Caco-2 (cell line): ENCODE data around the gene NDST1. TPM values are rescaled to one million over a fixed set of nuclear protein-coding genes. Genes with fewer than 3 reads are reported as not detected.

Source experiments
- BruUV-seq: library from RNA; stranded (reverse); fragments of 400-500 nt; replicated peaks from 2 replicates; lab custom pipeline; 2021; lab: Mats Ljungman, UMichigan
- CTCF ChIA-PET: fragments of 300-600 bp; sonication (Branson Sonifier 250); formaldehyde crosslinking; loops from one replicate; lab custom pipeline; 2022; ENCODE audit warnings: antibody characterized with exemption; lab: Charles Lee
- POLR2A ChIA-PET: fragments of 300-600 bp; sonication (Branson Sonifier 250); formaldehyde crosslinking; loops from one replicate; lab custom pipeline; 2022; ENCODE audit warnings: antibody characterized with exemption; lab: Charles Lee
- DNase-seq, 2 experiments: peaks; one replicate each; pipeline versions ENCODE4 v3.0.0 to v3.0.0-alpha.2; 2020 to 2022
- H3K27me3 ChIP-seq: replicated peaks from 2 replicates; pipeline ENCODE4 v1.6.0; 2011; ENCODE audit warnings: low read length; ENCODE audit not compliant: control insufficient read depth, insufficient read depth
- H3K36me3 ChIP-seq: 2 replicates; pipeline ENCODE4 v1.5.1; 2011; ENCODE audit warnings: low read length; ENCODE audit not compliant: control insufficient read depth, insufficient read depth
- H3K4me1 ChIP-seq: fragments of 250-450 bp; sonication (Bioruptor Pico); 2 replicates; pipeline ENCODE4 v1.5.1; 2020; ENCODE audit warnings: mild to moderate bottlenecking
- H3K4me3 ChIP-seq: 2 replicates; pipeline ENCODE4 v1.5.1; 2011; ENCODE audit warnings: low read depth, mild to moderate bottlenecking, control low read depth, low read length
- H3K9me3 ChIP-seq: fragments of 250-450 bp; sonication (Bioruptor Pico); 2 replicates; pipeline ENCODE4 v1.5.1; 2020; ENCODE audit warnings: mild to moderate bottlenecking, moderate library complexity
- H3K27ac Mint-ChIP-seq: one replicate; pipeline ENCODE4 v1.8.0; 2022; ENCODE audit warnings: mixed read lengths; ENCODE audit not compliant: unreplicated experiment
- H3K27me3 Mint-ChIP-seq: one replicate; pipeline ENCODE4 v1.8.0; 2022; ENCODE audit warnings: mixed read lengths; ENCODE audit not compliant: insufficient read depth, unreplicated experiment
- H3K36me3 Mint-ChIP-seq: one replicate; pipeline ENCODE4 v1.8.0; 2022; ENCODE audit warnings: mild to moderate bottlenecking, mixed read lengths; ENCODE audit not compliant: insufficient read depth, unreplicated experiment
- H3K4me1 Mint-ChIP-seq: one replicate; pipeline ENCODE4 v1.8.0; 2022; ENCODE audit warnings: low read depth, mixed read lengths; ENCODE audit not compliant: unreplicated experiment
- H3K4me3 Mint-ChIP-seq: one replicate; pipeline ENCODE4 v1.8.0; 2022; ENCODE audit warnings: mild to moderate bottlenecking, moderate library complexity, mixed read lengths; ENCODE audit not compliant: unreplicated experiment
- H3K9me3 Mint-ChIP-seq: one replicate; pipeline ENCODE4 v1.8.0; 2022; ENCODE audit warnings: mixed read lengths; ENCODE audit not compliant: unreplicated experiment
- intact Hi-C: fragments of 100-400 bp; cut with micrococcal nuclease; formaldehyde crosslinking; loops from one replicate; pipeline ENCODE4 v1.10.0; 2022; ENCODE audit not compliant: unreplicated experiment
- total RNA-seq: library from RNA; stranded (reverse); gene quantifications from 2 replicates; pipeline ENCODE4 v1.2.3, GENCODE V29; 2022
- TF ChIP-seq, protein P1 (sequence below), 2 experiments: fragments of 200-600 bp in 1 of 2; IDR thresholded peaks; 1 replicate in 1 of 2; 2 replicates in 1 of 2; pipeline versions ENCODE4 v1.5.1 to v1.8.0; 2011 to 2022; ENCODE audit warnings: antibody characterized with exemption in 1 of 2, control low read depth in 1 of 2, inconsistent platforms in 1 of 2, low read depth in 1 of 2, low read length in 1 of 2, mild to moderate bottlenecking in 1 of 2, moderate library complexity in 1 of 2; ENCODE audit not compliant: insufficient read depth in 1 of 2, severe bottlenecking in 1 of 2, unreplicated experiment in 1 of 2

NDST1 gene
- total RNA-seq, 1 experiment from 2014 or later = 110 TPM

DNA sequence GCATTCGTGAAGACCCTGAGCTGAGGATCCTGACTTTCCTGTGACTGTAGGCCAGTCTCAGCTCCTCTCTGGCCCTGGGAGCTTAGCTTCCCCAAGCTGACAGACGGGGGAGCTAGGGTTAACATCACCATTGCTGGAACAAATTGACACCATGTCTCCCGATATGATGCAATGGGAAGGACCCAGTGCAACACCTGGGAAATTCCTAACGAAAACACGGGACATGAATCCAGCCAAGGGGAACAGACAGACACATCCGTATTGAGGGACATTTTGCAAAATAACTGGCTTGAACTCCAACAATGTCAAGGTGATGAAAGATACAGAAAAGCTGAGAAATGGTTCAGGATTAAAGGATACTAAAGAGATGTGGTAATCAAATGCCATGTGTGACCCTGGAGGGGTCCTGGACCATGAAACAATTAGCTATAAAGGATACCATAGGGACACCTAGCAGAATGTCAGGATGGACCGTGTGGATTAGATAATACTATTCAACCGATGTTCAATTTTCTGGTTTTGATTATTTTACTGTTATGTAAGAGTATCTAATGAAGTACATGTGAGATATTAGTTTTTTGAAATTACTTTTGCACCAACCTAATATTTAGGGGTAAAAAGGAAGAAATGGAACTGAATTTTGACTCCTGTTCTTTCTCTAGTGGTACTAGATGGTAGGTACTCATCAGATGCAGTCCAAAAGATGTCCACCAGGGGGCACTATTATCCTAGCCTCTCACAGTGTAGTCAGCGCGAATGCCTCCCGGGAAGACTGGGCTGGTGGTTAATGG, 52.7 kb downstream of the NDST1 start:
- Histone ChIP-seq H3K36me3 (no peaks in the 10 kb centered on the region; the same call in 1 of the 2 replicates), H3K4me3 (no peak overlapping the region), H3K9me3 (no peaks in the 10 kb centered on the region), H3K27me3 (no peaks in the 10 kb centered on the region), H3K4me1 (peaks cover 21% of the 10 kb centered on the region)
- Mint-ChIP-seq H3K27ac (peak overlapping the region; percentile 78), H3K4me3 (peak overlapping the region; percentile 53), H3K4me1 (peaks cover 25% of the 10 kb centered on the region), H3K36me3 (peaks cover 43% of the 10 kb centered on the region), H3K27me3 (no peaks in the 10 kb centered on the region), H3K9me3 (no peaks in the 10 kb centered on the region)
- TSS peak; percentile 12 for BruUV-seq
- POLR2A ChIA-PET = interaction anchor here (1.1 to 1.5 kb wide), 2 partner anchors 16 to 140 kb away, joined by 3 to 7 read pairs; partner anchors contain the start of gene RBM22
- CTCF ChIA-PET = interaction anchor here (0.7 to 4.3 kb wide), 16 partner anchors 16 to 286 kb away, joined by 3 to 56 read pairs (median 5); partner anchors contain the start of genes IRGM, MYOZ3, RBM22 and RPS14
- intact Hi-C loops = loop anchor here (1.0 to 2.0 kb wide), 9 partner anchors 34 to 287 kb away; no protein-coding TSS in a partner anchor
- TF ChIP-seq, protein P1, sequence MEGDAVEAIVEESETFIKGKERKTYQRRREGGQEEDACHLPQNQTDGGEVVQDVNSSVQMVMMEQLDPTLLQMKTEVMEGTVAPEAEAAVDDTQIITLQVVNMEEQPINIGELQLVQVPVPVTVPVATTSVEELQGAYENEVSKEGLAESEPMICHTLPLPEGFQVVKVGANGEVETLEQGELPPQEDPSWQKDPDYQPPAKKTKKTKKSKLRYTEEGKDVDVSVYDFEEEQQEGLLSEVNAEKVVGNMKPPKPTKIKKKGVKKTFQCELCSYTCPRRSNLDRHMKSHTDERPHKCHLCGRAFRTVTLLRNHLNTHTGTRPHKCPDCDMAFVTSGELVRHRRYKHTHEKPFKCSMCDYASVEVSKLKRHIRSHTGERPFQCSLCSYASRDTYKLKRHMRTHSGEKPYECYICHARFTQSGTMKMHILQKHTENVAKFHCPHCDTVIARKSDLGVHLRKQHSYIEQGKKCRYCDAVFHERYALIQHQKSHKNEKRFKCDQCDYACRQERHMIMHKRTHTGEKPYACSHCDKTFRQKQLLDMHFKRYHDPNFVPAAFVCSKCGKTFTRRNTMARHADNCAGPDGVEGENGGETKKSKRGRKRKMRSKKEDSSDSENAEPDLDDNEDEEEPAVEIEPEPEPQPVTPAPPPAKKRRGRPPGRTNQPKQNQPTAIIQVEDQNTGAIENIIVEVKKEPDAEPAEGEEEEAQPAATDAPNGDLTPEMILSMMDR (IDR thresholded peaks at IDR 0.05; ENCODE audit: insufficient read depth in 1 of 2, low read depth in 1 of 2, low read length in 1 of 2, severe bottlenecking in 1 of 2, unreplicated experiment in 1 of 2) = peak; percentile 83 to 93
- peak; percentile 88 to 92 for DNase-seq

DNA sequence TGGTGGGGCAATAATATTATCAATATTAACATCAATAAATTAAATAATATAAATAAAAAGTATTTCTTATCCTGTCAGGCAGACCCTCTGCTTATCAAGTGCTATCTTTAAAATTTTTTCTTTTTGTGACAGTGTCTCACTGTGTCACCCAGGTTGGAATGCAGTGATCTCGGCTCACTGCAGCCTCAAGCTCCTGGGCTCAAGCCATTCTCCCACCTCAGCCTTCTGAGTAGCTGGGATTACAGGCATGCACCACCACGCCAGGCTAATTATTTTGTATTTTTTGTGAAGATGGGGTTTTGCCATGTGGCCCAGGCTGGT, 53.2 kb downstream of the NDST1 start:
- H3K4me1 Mint-ChIP-seq = peaks cover 25% of the 10 kb centered on the region
- peaks cover 21% of the 10 kb centered on the region for H3K4me1 ChIP-seq
- intact Hi-C loops = loop anchor here (1.0 to 2.0 kb wide), 8 partner anchors 34 to 286 kb away; no protein-coding TSS in a partner anchor
- H3K27ac Mint-ChIP-seq = peak overlapping the region; percentile 78
- no peaks in the 10 kb centered on the region for H3K27me3 Mint-ChIP-seq
- no TSS peak for BruUV-seq
- H3K36me3 Mint-ChIP-seq = peaks cover 38% of the 10 kb centered on the region
- no peaks in the 10 kb centered on the region for H3K27me3 ChIP-seq
- no peak for DNase-seq
- ChIA-PET POLR2A (no interaction called here), CTCF (interaction anchor here (1.2 to 4.3 kb wide), 6 partner anchors 17 to 286 kb away, joined by 4 to 56 read pairs (median 14); partner anchors contain the start of genes IRGM, MYOZ3 and RBM22)
- H3K4me3 ChIP-seq = no peak overlapping the region
- no peak overlapping the region for H3K4me3 Mint-ChIP-seq
- TF ChIP-seq, protein P1 (IDR thresholded peaks at IDR 0.05; ENCODE audit: insufficient read depth in 1 of 2, low read depth in 1 of 2, low read length in 1 of 2, severe bottlenecking in 1 of 2, unreplicated experiment in 1 of 2) = no peak
- no peaks in the 10 kb centered on the region for H3K9me3 Mint-ChIP-seq
- H3K9me3 ChIP-seq = no peaks in the 10 kb centered on the region
- H3K36me3 ChIP-seq = no peaks in the 10 kb centered on the region; the same call in 1 of the 2 replicates

DNA sequence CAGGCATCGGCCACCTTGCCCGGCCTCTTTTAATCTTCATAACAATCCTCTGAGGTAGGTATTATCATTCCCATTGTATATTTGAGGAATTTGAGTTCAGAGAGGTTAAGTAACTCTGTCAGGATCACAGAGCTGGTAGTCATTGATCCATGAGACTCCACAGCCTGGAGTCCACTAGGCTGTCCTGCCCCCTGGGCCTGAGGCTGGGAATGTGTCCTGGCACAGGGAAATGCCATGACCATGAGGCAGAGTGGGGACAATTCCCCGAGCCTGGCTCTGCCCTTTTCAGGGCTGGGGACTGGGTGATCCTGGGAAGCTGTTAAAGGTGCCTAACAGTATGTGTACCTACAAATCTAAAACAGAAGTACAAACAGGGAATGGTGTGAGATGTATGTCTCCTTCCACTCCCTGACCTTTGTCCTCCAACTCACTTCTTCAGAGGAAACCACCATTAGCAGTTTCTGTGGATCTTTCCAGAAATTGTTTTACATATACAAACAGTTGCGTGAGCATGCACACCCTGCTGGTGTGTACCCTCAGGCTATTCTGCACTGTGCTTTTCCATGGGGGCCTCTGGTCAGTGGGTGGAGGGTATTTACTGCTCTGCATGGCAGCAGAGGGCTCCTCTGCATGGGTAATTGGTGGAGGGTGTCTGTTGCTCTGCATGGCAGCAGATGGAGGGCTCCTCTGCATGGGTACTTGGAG, 53.8 kb downstream of the NDST1 start:
- BruUV-seq = no TSS peak

More for the DNA sequence above, 53.8 kb downstream of the NDST1 start:
- Mint-ChIP-seq H3K27me3 (no peaks in the 10 kb centered on the region), H3K36me3 (peaks cover 38% of the 10 kb centered on the region), H3K4me3 (no peak overlapping the region), H3K4me1 (peaks cover 29% of the 10 kb centered on the region), H3K27ac (peak overlapping the region; percentile 78), H3K9me3 (no peaks in the 10 kb centered on the region)
- TF ChIP-seq, protein P1 (IDR thresholded peaks at IDR 0.05; ENCODE audit: insufficient read depth in 1 of 2, low read depth in 1 of 2, low read length in 1 of 2, severe bottlenecking in 1 of 2, unreplicated experiment in 1 of 2) = peak in 1 of 2 experiments; percentile 15
- DNase-seq = peak in 1 of 2 experiments; percentile 53
- Histone ChIP-seq H3K4me3 (no peak overlapping the region), H3K27me3 (no peaks in the 10 kb centered on the region), H3K9me3 (no peaks in the 10 kb centered on the region), H3K36me3 (no peaks in the 10 kb centered on the region), H3K4me1 (peaks cover 21% of the 10 kb centered on the region)
- POLR2A ChIA-PET = no interaction called here
- CTCF ChIA-PET = interaction anchor here (0.6 to 4.3 kb wide), 5 partner anchors 21 to 285 kb away, joined by 3 to 56 read pairs (median 15); partner anchors contain the start of genes IRGM and MYOZ3
- intact Hi-C loops = loop anchor here (1.0 to 2.0 kb wide), 9 partner anchors 21 to 286 kb away; no protein-coding TSS in a partner anchor
